ENCODE measurements around the gene DAP3. TPM values are rescaled to one million over a fixed set of nuclear protein-coding genes. Genes with fewer than 3 reads are reported as not detected.
A peak's percentile ranks its signal among the peaks of the same experiment; 100 is the strongest.
"Not testable (repeated sequence)": the region's sequence is repeated elsewhere in the genome, so short reads cannot be mapped to it uniquely, and the experiment has no call there.

Gene DAP3
- total RNA-seq, 2 donors from 2014 or later, result 128 to 172 TPM

DNA sequence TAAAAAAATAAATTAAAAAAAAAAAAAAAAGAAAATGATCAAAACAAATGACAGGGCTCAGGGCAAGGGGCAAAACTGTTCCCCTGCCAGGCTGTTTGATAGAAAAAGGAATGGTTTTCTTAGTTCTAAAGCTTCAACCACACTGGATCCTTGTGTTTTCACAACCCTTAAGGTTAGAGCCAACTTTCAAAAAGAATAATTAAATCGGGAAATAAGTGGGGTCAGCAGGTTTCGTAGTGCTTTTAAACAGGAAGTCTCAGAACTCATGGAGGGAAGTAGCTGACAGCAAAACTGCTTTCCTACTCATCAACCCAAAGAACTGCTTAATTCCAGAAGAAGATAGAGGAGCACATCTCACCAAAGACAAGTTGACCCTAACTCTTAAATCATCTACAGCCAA lies 12.8 kb downstream of the DAP3 start:
- H3K9me3 Mint-ChIP-seq; ATAC-seq; H3K27ac Mint-ChIP-seq; DNase-seq (ENCODE audit: low spot score in 2 of 2): not testable (repeated sequence)
- peaks cover 0 to 31% of the 10 kb centered on the region in 2 donors for H3K36me3 Mint-ChIP-seq

DNA sequence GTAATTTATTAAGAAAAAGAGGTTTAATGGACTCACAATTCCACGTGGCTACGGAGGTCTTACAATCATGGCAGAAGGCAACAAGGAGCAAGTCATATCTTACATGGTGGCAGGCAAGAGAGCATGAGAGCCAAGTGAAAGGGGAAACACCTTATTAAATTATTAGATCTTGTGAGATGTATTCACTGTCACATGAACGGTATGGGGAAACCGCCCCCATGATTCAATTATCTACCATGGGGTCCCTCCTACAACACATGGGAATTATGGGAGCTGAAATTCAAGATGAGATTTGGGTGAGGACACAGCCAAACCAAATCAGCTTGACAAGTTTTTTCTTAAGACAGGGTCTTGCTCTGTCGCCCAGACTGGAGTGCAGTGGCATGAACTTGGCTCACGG lies 14.3 kb downstream of the DAP3 start:
- ATAC-seq (no peak), DNase-seq (ENCODE audit: low spot score in 2 of 2) (no peak)
- peaks cover 0 to 22% of the 10 kb centered on the region in 2 donors for H3K36me3 Mint-ChIP-seq
- H3K27ac Mint-ChIP-seq, result peak overlapping the region in 1 of 2 donors; percentile 82
- no peaks in the 10 kb centered on the region for H3K9me3 Mint-ChIP-seq

DNA sequence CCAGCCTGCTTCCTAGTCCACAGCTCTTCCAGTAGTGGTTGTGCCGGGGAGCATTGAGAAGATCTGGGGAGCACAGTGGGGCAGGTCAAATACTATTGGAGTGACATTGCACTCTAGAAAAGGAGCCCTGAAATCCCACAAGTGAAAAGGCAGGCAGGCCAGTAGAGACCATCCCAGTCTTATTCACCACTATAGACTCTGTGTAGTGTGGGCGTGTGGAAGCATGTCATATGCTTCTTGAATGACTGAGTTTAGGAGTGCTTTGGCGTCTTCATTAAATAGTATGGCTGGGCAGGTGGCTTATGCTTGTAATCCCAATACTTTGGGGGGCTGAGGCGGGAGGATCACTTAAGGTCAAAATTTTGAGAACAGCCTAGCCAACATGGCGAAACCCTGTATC lies 15.5 kb downstream of the DAP3 start:
- Mint-ChIP-seq H3K36me3 (peaks cover 0 to 18% of the 10 kb centered on the region in 2 donors), H3K27ac (peak overlapping the region in 1 of 2 donors; percentile 46)
- not testable (repeated sequence) for H3K9me3 Mint-ChIP-seq; DNase-seq (ENCODE audit: low spot score in 2 of 2)
- peak in 1 of 2 donors; percentile 48 for ATAC-seq

DNA sequence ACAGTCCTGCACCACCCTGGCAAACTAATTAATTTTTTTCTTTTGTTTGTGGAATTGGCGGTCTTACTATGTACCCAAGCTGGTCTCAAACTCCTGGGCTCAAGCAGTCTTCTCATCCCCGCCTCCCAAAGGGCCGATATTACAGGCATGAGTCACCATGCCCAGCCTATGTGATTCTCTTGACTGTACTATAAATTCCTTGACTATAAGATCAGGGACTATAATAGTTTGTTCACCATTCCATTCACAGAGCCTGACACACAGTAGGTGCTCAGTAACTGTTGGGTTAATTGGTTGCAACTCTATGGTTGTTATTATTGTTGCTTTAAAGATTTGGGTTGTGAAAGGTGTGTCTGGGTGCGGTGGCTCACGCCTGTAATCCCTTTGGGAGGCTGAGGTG lies 17.2 kb downstream of the DAP3 start:
- H3K27ac Mint-ChIP-seq, result peak overlapping the region in 1 of 2 donors; percentile 65
- no peaks in the 10 kb centered on the region for H3K9me3 Mint-ChIP-seq
- H3K36me3 Mint-ChIP-seq, result peaks cover 0 to 18% of the 10 kb centered on the region in 2 donors
- no peak for DNase-seq (ENCODE audit: low spot score in 2 of 2)
- no peak for ATAC-seq

DNA sequence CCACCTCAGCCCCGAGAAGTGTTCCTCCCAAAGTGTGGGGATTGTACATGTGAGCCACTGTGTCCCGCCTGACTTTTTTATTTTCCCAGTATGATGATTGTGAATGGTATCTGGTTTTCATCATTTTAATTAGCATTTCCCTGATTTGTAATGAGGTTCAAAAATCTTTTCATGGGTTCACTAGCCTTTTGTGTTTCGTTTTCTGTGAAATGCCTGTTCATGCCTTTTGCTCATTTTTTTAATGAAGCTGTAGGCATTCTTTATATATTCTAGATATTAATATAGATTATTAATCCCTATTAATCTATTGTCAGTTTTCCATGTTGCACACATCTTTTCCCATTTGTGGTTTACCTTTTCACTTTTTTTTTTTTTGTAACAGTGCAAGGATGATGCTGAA lies 20.5 kb downstream of the DAP3 start:
- H3K27ac Mint-ChIP-seq, result no peak overlapping the region
- ATAC-seq, result no peak
- H3K36me3 Mint-ChIP-seq, result peaks cover 0 to 16% of the 10 kb centered on the region in 2 donors
- no peaks in the 10 kb centered on the region for H3K9me3 Mint-ChIP-seq
- no peak for DNase-seq (ENCODE audit: low spot score in 2 of 2)

DNA sequence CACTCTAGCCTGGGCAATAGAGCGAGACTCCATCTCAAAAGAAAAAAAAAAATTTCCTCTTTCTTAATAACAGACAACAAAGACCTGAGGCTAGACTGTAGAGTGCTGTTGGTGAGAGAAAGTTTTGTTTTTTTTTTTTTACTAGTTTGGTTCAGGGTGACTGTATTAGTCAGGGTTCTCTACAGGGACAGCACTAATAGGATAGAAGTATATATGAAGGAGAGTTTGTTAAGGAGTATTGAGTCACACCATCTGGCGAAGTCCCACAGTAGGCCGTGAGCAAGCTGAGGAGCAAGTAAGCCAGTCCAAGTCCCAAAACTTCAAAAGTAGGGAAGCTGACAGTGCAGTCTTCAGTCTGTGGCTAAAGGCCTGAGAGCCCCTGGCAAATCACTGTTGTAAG lies 22.6 kb downstream of the DAP3 start:
- Mint-ChIP-seq H3K36me3 (peaks cover 0 to 10% of the 10 kb centered on the region in 2 donors), H3K27ac (peak overlapping the region in 1 of 2 donors; percentile 6)
- DNase-seq (ENCODE audit: low spot score in 2 of 2); ATAC-seq; H3K9me3 Mint-ChIP-seq: not testable (repeated sequence)

DNA sequence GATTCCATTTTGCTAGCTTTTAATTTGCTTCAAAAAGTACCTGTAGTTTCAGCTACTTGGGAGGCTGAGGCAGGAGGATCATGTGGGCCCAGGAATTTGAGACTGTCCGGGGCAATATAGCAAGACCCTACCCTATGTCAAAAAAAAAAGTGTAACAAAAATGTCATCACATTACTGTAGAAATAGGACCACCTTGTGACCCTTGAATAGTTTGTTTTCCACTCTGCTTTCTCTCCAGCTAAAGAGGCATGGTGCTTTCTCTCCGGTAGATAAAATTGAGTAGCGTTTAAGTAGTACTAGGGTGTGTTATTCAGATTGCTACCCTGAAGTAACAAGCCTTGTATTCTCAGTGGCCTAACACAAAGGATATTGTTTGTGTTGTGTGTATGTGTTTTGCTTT lies 23.7 kb downstream of the DAP3 start:
- ATAC-seq; H3K36me3 Mint-ChIP-seq; H3K27ac Mint-ChIP-seq; DNase-seq (ENCODE audit: low spot score in 2 of 2); H3K9me3 Mint-ChIP-seq: not testable (repeated sequence)

DNA sequence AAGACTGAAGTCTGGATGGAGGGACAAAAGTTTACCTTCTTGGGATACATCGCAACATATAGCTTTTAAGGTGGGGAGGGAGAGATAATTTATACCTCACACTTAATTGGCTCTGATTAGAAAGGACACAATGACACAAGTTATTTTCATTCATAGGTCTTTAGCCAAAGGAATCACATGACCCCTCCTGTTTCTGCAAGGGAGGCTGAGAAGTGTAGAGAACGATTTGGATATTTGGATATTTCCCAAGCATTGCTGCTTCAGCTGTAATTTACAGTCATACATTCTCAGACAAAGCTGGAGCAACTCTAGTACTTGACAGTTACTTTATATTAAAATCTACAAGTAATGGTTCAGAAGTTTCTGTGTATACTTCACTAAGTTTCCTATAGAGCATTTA lies 24.2 kb downstream of the DAP3 start:
- Mint-ChIP-seq H3K27ac (no peak overlapping the region), H3K36me3 (peaks cover 0 to 5% of the 10 kb centered on the region in 2 donors)

DNA sequence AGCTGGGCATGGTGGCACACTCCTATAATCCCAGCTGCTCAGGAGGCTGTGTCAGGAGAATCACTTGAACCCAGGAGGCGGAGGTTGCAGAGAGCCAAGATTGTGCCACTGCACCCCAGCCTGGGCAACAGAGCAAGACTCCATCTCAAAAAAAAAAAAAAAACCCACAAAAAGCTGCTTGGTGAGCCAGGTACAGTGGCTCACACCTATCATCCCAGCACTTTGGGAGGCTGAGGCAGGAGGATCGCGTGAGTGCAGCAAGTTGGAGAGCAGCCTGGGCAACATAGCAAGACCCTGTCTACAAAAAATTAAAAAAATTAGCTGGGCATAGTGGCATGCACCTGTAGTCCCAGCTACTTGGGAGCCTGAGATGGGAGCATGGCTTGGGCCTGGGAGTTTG lies 26.2 kb downstream of the DAP3 start:
- H3K27ac Mint-ChIP-seq; ATAC-seq; H3K36me3 Mint-ChIP-seq; H3K9me3 Mint-ChIP-seq; DNase-seq (ENCODE audit: low spot score in 2 of 2): not testable (repeated sequence)

More for the DNA sequence above, 24.2 kb downstream of the DAP3 start:
- no peak for DNase-seq (ENCODE audit: low spot score in 2 of 2)
- no peak for ATAC-seq
- no peaks in the 10 kb centered on the region for H3K9me3 Mint-ChIP-seq

DNA sequence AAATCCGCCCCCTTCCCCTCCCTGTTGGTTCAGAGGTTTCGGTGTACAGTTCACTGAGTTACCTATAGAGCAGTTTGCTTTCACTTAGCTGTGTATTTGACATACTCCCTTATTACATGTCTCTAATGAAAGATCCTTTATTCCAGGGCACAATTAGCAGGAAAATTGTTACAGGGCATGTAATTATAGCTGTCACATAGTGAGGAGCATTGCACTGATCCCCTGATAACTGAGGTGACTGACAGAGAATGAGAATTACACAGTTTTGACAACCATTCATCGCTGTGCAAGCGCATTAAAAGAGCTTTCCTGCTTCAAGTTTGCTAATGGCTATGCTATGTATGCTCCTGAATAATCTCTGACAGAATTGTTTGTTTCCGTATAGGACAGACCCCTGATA lies 26.9 kb downstream of the DAP3 start:
- no peak for ATAC-seq
- no peaks in the 10 kb centered on the region for H3K9me3 Mint-ChIP-seq
- H3K36me3 Mint-ChIP-seq, result no peaks in the 10 kb centered on the region
- peak overlapping the region in 1 of 2 donors; percentile 68 for H3K27ac Mint-ChIP-seq
- no peak for DNase-seq (ENCODE audit: low spot score in 2 of 2)

DNA sequence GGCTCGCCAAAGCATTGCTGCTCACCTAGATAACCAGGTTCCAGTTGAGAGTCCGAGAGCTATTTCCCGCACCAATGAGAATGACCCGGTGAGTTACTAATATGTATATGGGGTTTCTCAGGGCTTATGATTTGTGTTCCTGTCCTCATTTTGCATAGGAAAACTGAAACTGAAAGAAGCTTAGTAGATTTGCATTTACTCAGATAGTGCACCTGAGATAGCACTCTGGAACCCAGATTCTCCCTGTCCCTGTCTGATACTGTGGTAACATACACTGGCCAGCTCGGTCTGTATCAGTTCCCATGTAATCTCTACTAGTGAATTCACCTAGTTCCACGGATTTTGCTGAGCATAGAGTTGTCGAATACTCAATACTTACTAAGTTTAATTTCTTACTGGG lies 28.1 kb downstream of the DAP3 start:
- peak in 1 of 2 donors; percentile 36 for ATAC-seq
- H3K36me3 Mint-ChIP-seq, result no peaks in the 10 kb centered on the region
- peak overlapping the region in 1 of 2 donors; percentile 34 for H3K27ac Mint-ChIP-seq
- no peak for DNase-seq (ENCODE audit: low spot score in 2 of 2)
- no peaks in the 10 kb centered on the region for H3K9me3 Mint-ChIP-seq

DNA sequence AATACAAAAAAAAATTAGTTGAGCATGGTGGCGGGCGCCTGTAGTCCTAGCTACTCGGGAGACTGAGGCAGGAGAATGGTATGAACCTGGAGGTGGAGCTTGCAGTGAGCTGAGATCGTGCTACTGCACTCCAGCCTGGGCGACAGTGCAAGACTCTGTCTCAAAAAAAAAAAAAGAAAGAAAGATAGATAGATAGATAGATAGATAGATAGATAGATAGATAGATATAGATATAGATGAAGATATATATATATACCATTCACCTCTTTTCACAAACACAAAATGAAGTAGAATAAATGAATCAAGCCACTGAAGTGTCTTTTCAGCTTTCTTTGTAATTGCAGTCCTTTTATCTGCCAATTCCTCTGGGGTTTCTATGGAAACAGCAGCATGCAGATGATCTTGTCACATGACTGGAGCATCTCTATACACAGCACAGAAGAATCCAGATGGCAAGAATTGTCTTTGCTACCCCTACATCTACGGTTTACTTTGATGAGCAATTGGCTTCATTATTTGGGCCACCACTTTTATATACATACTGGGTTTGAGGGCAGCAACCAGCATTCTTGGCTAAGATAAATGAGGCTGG lies 29.7 kb downstream of the DAP3 start:
- not testable (repeated sequence) for H3K36me3 Mint-ChIP-seq, ATAC-seq

DNA sequence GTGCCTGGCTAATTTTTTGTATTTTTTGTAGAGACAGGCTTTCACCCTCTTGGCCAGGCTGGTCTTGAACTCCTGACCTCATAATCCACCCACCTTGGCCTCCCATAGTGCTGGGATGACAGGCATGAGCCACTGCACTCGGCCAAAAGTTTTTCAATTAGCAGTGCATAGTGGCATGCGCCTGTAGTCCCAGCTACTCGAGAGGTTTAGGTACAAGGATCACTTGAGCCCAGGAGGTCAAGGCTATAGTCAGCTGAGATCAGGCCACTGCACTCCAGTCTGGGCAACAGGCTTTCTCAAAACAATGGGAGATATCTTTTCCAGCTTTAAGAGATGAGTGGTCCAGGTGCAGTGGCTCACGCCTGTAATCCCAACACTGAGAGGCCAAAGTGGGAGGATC lies 30.8 kb downstream of the DAP3 start:
- Mint-ChIP-seq H3K36me3 (no peaks in the 10 kb centered on the region), H3K9me3 (no peaks in the 10 kb centered on the region), H3K27ac (peak overlapping the region in 1 of 2 donors; percentile 55)
- no peak for DNase-seq (ENCODE audit: low spot score in 2 of 2)
- no peak for ATAC-seq

More for the DNA sequence above, 29.7 kb downstream of the DAP3 start:
- H3K27ac Mint-ChIP-seq; H3K9me3 Mint-ChIP-seq; DNase-seq (ENCODE audit: low spot score in 2 of 2): not testable (repeated sequence)

DNA sequence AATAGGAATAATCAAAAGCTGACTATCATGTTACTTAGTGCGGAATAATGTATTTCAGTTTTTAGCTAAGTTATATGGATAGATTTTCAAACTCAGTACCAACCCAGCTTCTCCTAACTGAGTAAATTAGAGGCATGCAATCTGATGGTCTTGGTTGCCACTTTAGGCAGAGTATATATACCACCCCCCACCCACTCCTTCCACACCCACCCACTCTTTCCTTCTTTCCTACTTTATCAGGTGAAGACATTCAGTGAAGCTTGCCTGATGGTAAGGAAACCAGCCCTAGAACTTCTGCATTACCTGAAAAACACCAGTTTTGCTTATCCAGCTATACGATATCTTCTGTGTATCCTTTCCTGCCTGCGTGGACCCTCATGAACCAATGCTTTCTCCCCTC lies 36.3 kb downstream of the DAP3 start:
- no peaks in the 10 kb centered on the region for H3K9me3 Mint-ChIP-seq

DNA sequence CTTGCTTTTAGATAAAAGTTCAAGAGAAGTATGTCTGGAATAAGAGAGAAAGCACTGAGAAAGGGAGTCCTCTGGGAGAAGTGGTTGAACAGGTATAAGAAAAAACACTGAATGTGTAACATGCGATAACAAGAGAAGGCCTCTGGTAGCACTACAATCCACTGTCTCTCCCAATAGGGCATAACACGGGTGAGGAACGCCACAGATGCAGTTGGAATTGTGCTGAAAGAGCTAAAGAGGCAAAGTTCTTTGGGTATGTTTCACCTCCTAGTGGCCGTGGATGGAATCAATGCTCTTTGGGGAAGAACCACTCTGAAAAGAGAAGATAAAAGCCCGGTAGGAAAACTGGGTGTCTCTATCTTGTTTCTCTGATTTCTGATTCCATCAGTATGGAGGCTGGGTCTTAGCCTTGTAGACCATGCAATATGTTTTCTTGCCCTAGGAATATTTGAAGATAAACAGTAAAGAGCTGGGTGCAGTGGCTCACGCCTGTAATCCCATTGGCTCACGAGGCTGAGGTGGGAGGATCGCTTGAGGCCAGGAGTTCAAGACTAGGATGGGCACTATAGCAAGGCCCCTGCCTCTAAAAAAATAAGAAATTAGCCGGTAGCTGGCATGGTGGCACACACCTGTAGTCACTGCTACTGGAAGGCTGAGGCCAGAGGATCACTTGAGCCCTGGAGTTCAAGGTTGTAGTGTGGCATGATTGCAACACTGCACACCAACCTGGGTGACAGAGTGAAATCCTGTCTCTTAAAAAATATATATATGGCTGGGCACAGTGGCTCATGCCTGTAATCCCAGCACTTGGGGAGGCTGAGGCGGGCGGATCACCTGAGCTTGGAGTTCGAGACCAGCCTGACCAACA lies 40.4 kb downstream of the DAP3 start:
- DNase-seq (ENCODE audit: low spot score in 2 of 2), result peak in 1 of 2 donors; percentile 21
- H3K9me3 Mint-ChIP-seq, result no peaks in the 10 kb centered on the region
- no peaks in the 10 kb centered on the region for H3K36me3 Mint-ChIP-seq
- ATAC-seq, result peak in 1 of 2 donors; percentile 56
- H3K27ac Mint-ChIP-seq, result no peak overlapping the region

More for the DNA sequence above, 36.3 kb downstream of the DAP3 start:
- no peak overlapping the region for H3K27ac Mint-ChIP-seq
- no peak for ATAC-seq
- no peaks in the 10 kb centered on the region for H3K36me3 Mint-ChIP-seq
- no peak for DNase-seq (ENCODE audit: low spot score in 2 of 2)

DNA sequence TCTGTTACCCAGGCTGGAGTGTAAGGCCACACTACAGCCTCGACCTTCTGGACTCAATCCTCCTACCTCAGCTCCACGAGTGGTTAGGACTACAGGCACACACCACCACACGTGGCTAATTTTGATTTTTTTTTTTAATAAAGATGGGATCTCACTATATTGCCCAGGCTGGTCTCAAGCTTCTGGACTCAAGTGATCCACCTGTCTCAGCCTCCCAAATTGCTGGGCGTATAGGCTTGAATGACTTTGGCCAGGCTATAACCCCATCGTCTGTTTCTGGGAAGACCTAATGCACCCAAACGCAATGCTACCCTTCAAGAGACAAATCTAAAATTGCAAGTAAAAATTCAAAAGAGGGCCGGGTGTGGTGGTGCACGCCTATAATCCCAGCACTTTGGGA lies 52.1 kb downstream of the DAP3 start:
- DNase-seq (ENCODE audit: low spot score in 2 of 2) (no peak), ATAC-seq (no peak)
- Mint-ChIP-seq H3K36me3 (no peaks in the 10 kb centered on the region), H3K9me3 (no peaks in the 10 kb centered on the region), H3K27ac (no peak overlapping the region)

DNA sequence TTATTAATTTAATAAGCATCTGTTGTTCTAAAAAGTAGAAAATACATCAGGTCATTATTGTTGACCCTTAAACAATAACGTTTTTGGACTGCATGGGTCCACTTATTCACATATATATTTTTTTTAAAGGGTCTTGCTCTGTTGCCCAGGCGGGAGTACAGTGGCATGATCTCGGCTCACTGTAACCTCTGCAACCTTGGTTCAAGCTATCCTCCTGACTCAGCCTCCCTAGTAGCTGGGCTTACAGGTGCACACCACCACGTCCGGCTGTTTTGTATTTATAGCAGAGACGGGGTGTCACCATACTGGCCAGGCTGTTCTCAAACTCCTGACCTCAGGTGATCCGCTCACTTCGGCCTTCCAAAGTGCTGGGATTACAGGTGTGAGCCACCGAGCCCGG lies 53.0 kb downstream of the DAP3 start:
- Mint-ChIP-seq H3K36me3 (no peaks in the 10 kb centered on the region), H3K9me3 (no peaks in the 10 kb centered on the region), H3K27ac (no peak overlapping the region)
- DNase-seq (ENCODE audit: low spot score in 2 of 2) (no peak), ATAC-seq (no peak)
